Neuronal stem cell (in vitro differentiated cells): ENCODE results near the gene RSPO4.

ENCODE experiments used
- DNase-seq: peaks from one replicate; pipeline ENCODE4 v3.0.0-alpha.2; 2013; ENCODE audit warnings: low spot score
- H2AFZ ChIP-seq: one replicate; pipeline ENCODE4 v1.6.1; 2013; ENCODE audit warnings: mild to moderate bottlenecking, low read length, inconsistent platforms
- H2AK5ac ChIP-seq: 2 replicates; pipeline ENCODE4 v1.6.1; 2013; ENCODE audit warnings: low read depth, mild to moderate bottlenecking, inconsistent platforms, low read length, moderate library complexity, mixed read lengths
- H2BK120ac ChIP-seq: 2 replicates; pipeline ENCODE4 v1.6.1; 2013; ENCODE audit warnings: low read depth, mild to moderate bottlenecking, inconsistent platforms, low read length, moderate library complexity, mixed read lengths
- H2BK12ac ChIP-seq: one replicate; pipeline ENCODE4 v1.6.1; 2013; ENCODE audit warnings: low read length, inconsistent platforms
- H2BK15ac ChIP-seq: 2 replicates; pipeline ENCODE4 v1.6.1; 2013; ENCODE audit warnings: mild to moderate bottlenecking, low read length, inconsistent platforms, mixed read lengths
- H2BK5ac ChIP-seq: one replicate; pipeline ENCODE4 v1.6.1; 2013; ENCODE audit warnings: inconsistent platforms, mild to moderate bottlenecking, low read length, moderate library complexity
- H3K14ac ChIP-seq: one replicate; pipeline ENCODE4 v1.6.1; 2013; ENCODE audit warnings: low read length, inconsistent platforms
- H3K18ac ChIP-seq: 2 replicates; pipeline ENCODE4 v1.6.1; 2013; ENCODE audit warnings: low read length, inconsistent platforms
- H3K23ac ChIP-seq: 2 replicates; pipeline ENCODE4 v1.6.1; 2013; ENCODE audit warnings: low read depth, mild to moderate bottlenecking, mixed read lengths, low read length, inconsistent platforms; ENCODE audit not compliant: poor library complexity
- H3K27ac ChIP-seq: replicated peaks from 3 replicates; pipeline ENCODE4 v1.5.1; 2013; ENCODE audit warnings: low read length, inconsistent platforms
- H3K27me3 ChIP-seq, 3 experiments: 2 replicates each; pipeline ENCODE4 v1.6.1; 2013; ENCODE audit warnings: low read length in 3 of 3, mild to moderate bottlenecking in 2 of 3, inconsistent platforms in 1 of 3, low read depth in 1 of 3, mixed read lengths in 1 of 3, moderate library complexity in 1 of 3; ENCODE audit not compliant: control insufficient read depth in 3 of 3, insufficient read depth in 3 of 3
- H3K36me3 ChIP-seq, 2 donors: replicated peaks in 1 of 2; 2 replicates each; pipeline ENCODE4 v1.6.1; 2013; ENCODE audit warnings: low read length in 2 of 2; ENCODE audit not compliant: control insufficient read depth in 2 of 2, insufficient read depth in 2 of 2
- H3K4ac ChIP-seq: 2 replicates; pipeline ENCODE4 v1.6.1; 2013; ENCODE audit warnings: inconsistent platforms, mild to moderate bottlenecking, low read length, moderate library complexity
- H3K4me1 ChIP-seq, 2 donors: 1 replicate in 1 of 2; 2 replicates in 1 of 2; pipeline ENCODE4 v1.6.1; 2013; ENCODE audit warnings: low read length in 2 of 2, low read depth in 1 of 2; ENCODE audit not compliant: control insufficient read depth in 2 of 2, insufficient read depth in 1 of 2
- H3K4me2 ChIP-seq: one replicate; pipeline ENCODE4 v1.6.1; 2013; ENCODE audit warnings: mild to moderate bottlenecking, low read length, inconsistent platforms; ENCODE audit not compliant: insufficient read depth, poor library complexity, severe bottlenecking
- H3K4me3 ChIP-seq, 2 donors: 2 replicates each; pipeline ENCODE4 v1.5.1; 2013; ENCODE audit warnings: low read length in 2 of 2, mild to moderate bottlenecking in 2 of 2, inconsistent platforms in 1 of 2, moderate library complexity in 1 of 2
- H3K79me1 ChIP-seq: one replicate; pipeline ENCODE4 v1.6.1; 2013; ENCODE audit warnings: low read depth, mild to moderate bottlenecking, inconsistent platforms, low read length, moderate library complexity
- H3K9ac ChIP-seq: one replicate; pipeline ENCODE4 v1.6.1; 2013; ENCODE audit warnings: mild to moderate bottlenecking, low read depth, low read length, inconsistent platforms; ENCODE audit not compliant: poor library complexity
- H3K9me3 ChIP-seq, 2 donors: replicated peaks in 1 of 2; 2 replicates each; pipeline versions ENCODE3 to v1.6.1; 2013; ENCODE audit warnings: low read length in 2 of 2, mild to moderate bottlenecking in 2 of 2, inconsistent platforms in 1 of 2, low read depth in 1 of 2, mixed read lengths in 1 of 2, moderate library complexity in 1 of 2; ENCODE audit not compliant: control insufficient read depth in 2 of 2, insufficient read depth in 1 of 2
- H4K8ac ChIP-seq: one replicate; pipeline ENCODE4 v1.6.1; 2013; ENCODE audit warnings: low read depth, mild to moderate bottlenecking, inconsistent platforms, low read length, moderate library complexity
- H4K91ac ChIP-seq: one replicate; pipeline ENCODE4 v1.6.1; 2013; ENCODE audit warnings: low read length, low read depth, mild to moderate bottlenecking, inconsistent platforms; ENCODE audit not compliant: poor library complexity
- WGBS, 2 donors: extraction: QIAGEN DNeasy Blood & Tissue Kit; methylation state at CpG; one replicate each; pipeline ENCODE4 v1.1.7; 2013; ENCODE audit warnings: missing lambda C conversion rate in 2 of 2, mixed read lengths in 1 of 2; ENCODE audit not compliant: insufficient read length in 2 of 2, insufficient replicate concordance in 1 of 2; ENCODE audit errors: extremely low coverage in 2 of 2; 5-methylcytosine and 5-hydroxymethylcytosine counted together

Gene RSPO4

DNA sequence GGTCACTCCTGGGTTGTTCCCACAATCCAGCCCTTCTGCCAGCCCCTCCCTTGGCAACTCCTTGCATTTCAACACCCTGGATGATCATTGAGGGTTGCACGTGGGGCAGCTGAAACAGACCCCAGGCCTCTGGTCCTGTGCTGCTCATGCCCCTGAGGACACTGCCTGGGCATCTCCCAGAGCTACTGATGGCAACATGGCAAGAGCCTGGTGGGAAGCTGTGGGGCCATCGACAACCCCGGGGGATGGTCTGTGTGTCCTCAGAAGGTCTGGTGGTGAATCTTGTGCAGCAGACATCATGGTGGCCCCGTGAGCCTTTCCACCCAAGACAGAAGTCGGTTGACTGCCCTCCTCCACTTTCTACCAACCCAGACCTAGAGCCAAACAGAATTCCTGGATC is 81.0 kb downstream of the RSPO4 start:
- H3K9ac ChIP-seq: no peak overlapping the region
- H3K36me3 ChIP-seq: no peaks in the 10 kb centered on the region
- no peak overlapping the region for H3K4ac ChIP-seq
- H3K4me2 ChIP-seq: no peak overlapping the region
- no peak overlapping the region for H3K23ac ChIP-seq
- no CpG with 5 or more reads among the region's 5 CpGs for WGBS, 2 donors
- no peaks in the 10 kb centered on the region for H3K79me1 ChIP-seq
- H4K8ac ChIP-seq: no peak overlapping the region
- peaks cover 0 to 4% of the 10 kb centered on the region in 2 donors for H3K4me1 ChIP-seq
- H4K91ac ChIP-seq: no peak overlapping the region
- no peak overlapping the region for H2AFZ ChIP-seq
- no peak overlapping the region for H3K14ac ChIP-seq
- H3K18ac ChIP-seq: peak overlapping the region; percentile 76
- H2BK15ac ChIP-seq: no peak overlapping the region
- H2BK12ac ChIP-seq: no peak overlapping the region
- H2BK5ac ChIP-seq: no peak overlapping the region
- H3K9me3 ChIP-seq: no peaks in the 10 kb centered on the region
- no peak overlapping the region for H2BK120ac ChIP-seq
- no peak overlapping the region for H3K27ac ChIP-seq
- H2AK5ac ChIP-seq: no peak overlapping the region
- DNase-seq: no peak
- H3K27me3 ChIP-seq: peaks cover 0 to 6% (median 0%) of the 10 kb centered on the region in 3 experiments
- no peak overlapping the region for H3K4me3 ChIP-seq

DNA sequence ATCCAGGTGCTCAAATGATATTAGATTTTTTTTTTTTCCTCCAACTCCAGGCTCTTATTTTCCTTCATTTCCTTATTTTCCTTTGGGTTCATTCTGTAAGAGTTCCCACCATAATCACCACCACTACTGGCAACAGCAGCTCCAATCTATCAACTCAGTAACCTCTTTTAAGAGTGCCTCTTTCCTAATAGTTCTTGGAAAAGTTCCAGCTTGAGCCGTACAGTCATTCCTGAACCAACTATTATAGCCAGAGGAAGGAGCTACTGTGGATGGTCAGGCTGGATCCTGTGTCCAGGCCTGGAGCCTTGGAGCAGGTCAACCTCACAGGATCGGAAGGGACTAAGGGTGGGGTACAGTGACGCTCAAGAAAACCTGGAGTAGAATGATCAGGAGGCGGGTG is 81.8 kb downstream of the RSPO4 start:
- H3K4ac ChIP-seq: no peak overlapping the region
- WGBS, 2 donors: no CpG with 5 or more reads among the region's 4 CpGs
- no peaks in the 10 kb centered on the region for H3K79me1 ChIP-seq
- no peak overlapping the region for H3K4me3 ChIP-seq
- no peaks in the 10 kb centered on the region for H3K36me3 ChIP-seq
- no peak overlapping the region for H2AK5ac ChIP-seq
- no peak overlapping the region for H3K14ac ChIP-seq
- H4K8ac ChIP-seq: no peak overlapping the region
- H2BK120ac ChIP-seq: no peak overlapping the region
- no peak for DNase-seq
- no peaks in the 10 kb centered on the region for H3K9me3 ChIP-seq
- no peak overlapping the region for H4K91ac ChIP-seq
- H3K4me1 ChIP-seq: peaks cover 0 to 11% of the 10 kb centered on the region in 2 donors
- H2BK5ac ChIP-seq: no peak overlapping the region
- H3K4me2 ChIP-seq: no peak overlapping the region
- H3K27me3 ChIP-seq: peaks cover 0 to 13% (median 0%) of the 10 kb centered on the region in 3 experiments
- no peak overlapping the region for H3K27ac ChIP-seq
- no peak overlapping the region for H2BK12ac ChIP-seq
- no peak overlapping the region for H3K9ac ChIP-seq
- H2BK15ac ChIP-seq: no peak overlapping the region
- no peak overlapping the region for H3K23ac ChIP-seq
- no peak overlapping the region for H3K18ac ChIP-seq
- H2AFZ ChIP-seq: no peak overlapping the region

DNA sequence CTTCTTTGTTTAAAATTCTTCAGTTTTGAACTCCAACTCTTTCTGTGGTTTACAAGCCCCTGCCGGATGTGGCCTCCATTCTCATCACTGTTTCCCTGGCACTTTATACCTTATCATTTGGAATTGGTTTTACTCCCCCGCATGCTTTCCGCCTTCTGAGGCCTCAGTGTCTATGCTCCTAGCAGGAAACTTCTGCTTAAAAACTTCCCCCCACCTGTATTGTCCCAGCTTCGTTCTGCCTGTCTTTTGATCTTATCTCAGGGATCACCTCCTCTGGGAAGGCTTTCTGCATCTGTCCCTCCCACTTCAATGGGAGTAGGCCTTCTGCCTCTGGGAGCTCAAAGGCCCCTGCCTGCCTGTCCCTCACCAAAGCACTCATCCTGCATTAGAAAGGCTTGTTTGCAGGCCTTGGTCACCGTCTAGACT is 82.6 kb downstream of the RSPO4 start:
- Histone ChIP-seq H3K23ac (no peak overlapping the region), H3K4me2 (no peak overlapping the region), H3K9me3 (no peaks in the 10 kb centered on the region), H2BK15ac (no peak overlapping the region), H2AFZ (no peak overlapping the region), H3K9ac (no peak overlapping the region), H3K18ac (no peak overlapping the region), H3K4me3 (no peak overlapping the region), H3K27ac (no peak overlapping the region), H4K91ac (no peak overlapping the region), H3K36me3 (no peaks in the 10 kb centered on the region), H3K4ac (no peak overlapping the region), H2BK12ac (no peak overlapping the region), H2BK5ac (no peak overlapping the region), H2AK5ac (no peak overlapping the region), H3K4me1 (peaks cover 0 to 11% of the 10 kb centered on the region in 2 donors), H3K14ac (no peak overlapping the region), H2BK120ac (no peak overlapping the region), H3K27me3 (peaks cover 0 to 18% (median 0%) of the 10 kb centered on the region in 3 experiments), H3K79me1 (no peaks in the 10 kb centered on the region), H4K8ac (no peak overlapping the region)
- no CpG with 5 or more reads among the region's 5 CpGs for WGBS, 2 donors
- DNase-seq: no peak

DNA sequence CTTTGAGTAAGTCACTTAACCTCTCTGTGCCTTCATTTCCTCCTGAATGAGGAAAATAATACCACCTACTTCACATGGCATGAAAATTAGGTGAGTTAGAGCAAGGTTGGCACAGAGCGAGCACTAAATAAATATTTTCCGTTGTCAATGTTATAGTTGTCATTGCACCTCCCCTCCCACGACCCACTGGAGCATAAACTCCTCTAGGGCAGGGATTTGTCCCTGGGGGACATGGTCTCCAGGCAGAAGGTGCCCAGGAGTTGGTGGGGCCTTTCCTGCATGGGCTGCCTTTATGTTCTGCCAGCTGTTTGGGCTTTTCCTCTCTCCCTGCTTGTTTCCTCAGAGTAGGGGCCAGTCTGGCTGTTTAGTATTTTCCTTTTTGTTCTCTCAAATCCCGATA is 84.7 kb downstream of the RSPO4 start:
- H2BK120ac ChIP-seq: no peak overlapping the region
- no peaks in the 10 kb centered on the region for H3K9me3 ChIP-seq
- DNase-seq: no peak
- H2AFZ ChIP-seq: no peak overlapping the region
- no peak overlapping the region for H2BK12ac ChIP-seq
- H3K4me2 ChIP-seq: no peak overlapping the region
- H2AK5ac ChIP-seq: no peak overlapping the region
- H3K4me3 ChIP-seq: no peak overlapping the region
- H4K8ac ChIP-seq: no peak overlapping the region
- WGBS, 2 donors: no CpG with 5 or more reads among the region's 4 CpGs
- H2BK15ac ChIP-seq: no peak overlapping the region
- no peak overlapping the region for H3K18ac ChIP-seq
- H4K91ac ChIP-seq: no peak overlapping the region
- peaks cover 0 to 11% of the 10 kb centered on the region in 2 donors for H3K4me1 ChIP-seq
- H3K14ac ChIP-seq: no peak overlapping the region
- H3K27me3 ChIP-seq: peaks cover 0 to 31% (median 0%) of the 10 kb centered on the region in 3 experiments
- no peaks in the 10 kb centered on the region for H3K79me1 ChIP-seq
- H3K4ac ChIP-seq: no peak overlapping the region
- no peak overlapping the region for H2BK5ac ChIP-seq
- H3K23ac ChIP-seq: no peak overlapping the region
- no peak overlapping the region for H3K27ac ChIP-seq
- H3K9ac ChIP-seq: no peak overlapping the region
- H3K36me3 ChIP-seq: no peaks in the 10 kb centered on the region
